Measurements from ENCODE around the gene PKD2. TPM values are rescaled to one million over a fixed set of nuclear protein-coding genes. Genes with fewer than 3 reads are reported as not detected.

Gene PKD2
- total RNA-seq, 1 experiment from 2014 or later: 38.4 TPM

GRCh38 chr4:87979810-87980209 lies 27.6 kb upstream of the PKD2 start:
- Histone ChIP-seq H2BK12ac (ENCODE audit: insufficient read length, low read depth, low read length) (no peak overlapping the region), H3K56ac (ENCODE audit: insufficient read length, low read depth, low read length) (no peak overlapping the region), H3K27me3 (ENCODE audit: insufficient read depth, low read length) (no peaks in the 10 kb centered on the region), H3K4me1 (ENCODE audit: insufficient read depth, low read length) (no peaks in the 10 kb centered on the region), H3K9ac (ENCODE audit: extremely low read depth, insufficient read length, low read length) (no peak overlapping the region), H3K79me1 (ENCODE audit: insufficient read depth, low read depth, low read length, poor library complexity, severe bottlenecking) (no peaks in the 10 kb centered on the region), H3K27ac (ENCODE audit: insufficient read length, low read depth, low read length) (no peak overlapping the region), H4K8ac (replicated peaks; ENCODE audit: insufficient read length, low read depth, low read length) (no peak overlapping the region), H3K4ac (ENCODE audit: low read depth, low read length) (no peak overlapping the region), H3K9me3 (ENCODE audit: control insufficient read depth, low read depth, low read length) (no peaks in the 10 kb centered on the region), H4K20me1 (ENCODE audit: control insufficient read depth, insufficient read depth, insufficient read length) (no peaks in the 10 kb centered on the region), H3K23me2 (ENCODE audit: insufficient read length, low read depth, low read length, poor library complexity, severe bottlenecking) (no peaks in the 10 kb centered on the region), H2AFZ (ENCODE audit: low read length) (no peak overlapping the region), H3K79me2 (ENCODE audit: insufficient read depth, low read length) (no peaks in the 10 kb centered on the region), H2BK120ac (ENCODE audit: low read depth, low read length, poor library complexity, severe bottlenecking) (no peak overlapping the region), H3K18ac (ENCODE audit: insufficient read length, low read depth, low read length) (no peak overlapping the region), H4K91ac (ENCODE audit: insufficient read length, low read depth, low read length) (no peak overlapping the region), H3K4me2 (ENCODE audit: insufficient read depth, insufficient read length, low read length) (no peak overlapping the region), H4K5ac (ENCODE audit: insufficient read length, low read depth, low read length) (no peak overlapping the region), H3K14ac (ENCODE audit: insufficient read depth, low read length) (no peak overlapping the region), H2BK20ac (ENCODE audit: low read depth, low read length, poor library complexity, severe bottlenecking) (no peak overlapping the region), H2AK5ac (ENCODE audit: insufficient read length, low read length) (no peak overlapping the region), H2BK15ac (ENCODE audit: low read depth, low read length) (no peak overlapping the region), H3K23ac (ENCODE audit: insufficient read length, low read depth, low read length) (no peak overlapping the region), H3T11ph (ENCODE audit: low read length) (no peak overlapping the region), H2BK5ac (ENCODE audit: insufficient read length, low read length) (no peak overlapping the region)
- no peak overlapping the region for H3K27ac Mint-ChIP-seq
- no peaks in the 10 kb centered on the region for H3K9me3 Mint-ChIP-seq
- TF ChIP-seq CTCF (conservative IDR thresholded peaks at IDR 0.05): no peak
- no CpG with 5 or more reads among the region's 1 CpG for WGBS (ENCODE audit: extremely low coverage, insufficient read length, low lambda C conversion rate)
- no peak overlapping the region for H3K4me3 Mint-ChIP-seq
- H3K36me3 Mint-ChIP-seq (ENCODE audit: insufficient read depth in 1 of 3, low read depth in 3 of 3): peaks cover 0 to 8% (median 2%) of the 10 kb centered on the region in 3 experiments; a peak in 4 of 7 replicates
- DNase-seq: no peak
- no peaks in the 10 kb centered on the region for H3K27me3 Mint-ChIP-seq (ENCODE audit: low read depth)
- peaks cover 10 to 17% of the 10 kb centered on the region in 2 experiments for H3K4me1 Mint-ChIP-seq
